Heart right ventricle (tissue), 16 donors: ENCODE data around the gene CASP10. TPM values are rescaled to one million over a fixed set of nuclear protein-coding genes. Genes with fewer than 3 reads are reported as not detected.

Source experiments
- ATAC-seq, 8 donors: fragments of 200-7000 bp; cut with Tn5 transposase; one replicate each; pipeline ENCODE4 v1.9.1; 2020; ENCODE audit warnings: mild to moderate bottlenecking in 8 of 8, moderate library complexity in 8 of 8, moderate number of reproducible peaks in 1 of 8
- DNase-seq, 2 donors: peaks; one replicate each; pipeline ENCODE4 v3.0.0-alpha.2; 2020
- H3K27ac ChIP-seq, 10 donors: fragments of 200-600 bp; sonication (generic) in 2 of 10; one replicate each; pipeline versions ENCODE4 v1.5.0 to v1.8.0; 2020 to 2022; ENCODE audit warnings: mild to moderate bottlenecking in 3 of 10
- H3K27me3 ChIP-seq, 7 donors: fragments of 200-600 bp; one replicate each; pipeline ENCODE4 v1.8.0; 2021 to 2022; ENCODE audit warnings: mild to moderate bottlenecking in 2 of 7
- H3K36me3 ChIP-seq, 9 donors: fragments of 200-600 bp; sonication (generic) in 1 of 9; one replicate each; pipeline versions ENCODE4 v1.5.0 to v1.8.0; 2020 to 2022; ENCODE audit warnings: mild to moderate bottlenecking in 2 of 9
- H3K4me1 ChIP-seq, 9 donors: fragments of 200-600 bp; sonication (generic) in 1 of 9; one replicate each; pipeline versions ENCODE4 v1.5.0 to v1.8.0; 2020 to 2022; ENCODE audit warnings: mild to moderate bottlenecking in 4 of 9
- H3K4me3 ChIP-seq, 10 donors: fragments of 200-600 bp; sonication (generic) in 2 of 10; one replicate each; pipeline versions ENCODE4 v1.5.0 to v1.8.0; 2020 to 2022; ENCODE audit warnings: mild to moderate bottlenecking in 7 of 10, moderate library complexity in 2 of 10
- H3K9me3 ChIP-seq, 11 donors: fragments of 200-600 bp in 10 of 11; sonication (generic) in 2 of 11; one replicate each; pipeline versions ENCODE4 v1.5.0 to v1.8.0; 2013 to 2022; ENCODE audit warnings: mild to moderate bottlenecking in 2 of 11, control low read depth in 1 of 11, moderate library complexity in 1 of 11
- WGBS, 2 donors: extraction: QIAGEN DNeasy Blood & Tissue Kit; methylation state at CpG; one replicate each; pipeline ENCODE4 v1.1.7; 2013; ENCODE audit warnings: inconsistent platforms in 1 of 2; 5-methylcytosine and 5-hydroxymethylcytosine counted together
- intact Hi-C, 10 donors: fragments of 100-400 bp; cut with DNase I; formaldehyde crosslinking; loops; one replicate each; pipeline versions ENCODE4 v1.11.1 to v1.14.2; 2022
- polyA plus RNA-seq, 2 donors: library from polyadenylated mRNA; stranded (reverse); fragments of 200-250 nt; gene quantifications; one replicate each; pipeline ENCODE4 v1.2.3, GENCODE V29; 2013
- total RNA-seq, 10 donors: library from RNA; stranded (reverse); fragmentation: NEBNext Ultra II Directional in 3 of 10; extraction: Animal tissue kit (Norgen Biotek cat#: 25700) in 3 of 10; gene quantifications; one replicate each; pipeline versions ENCODE4 v1.2.1 to v1.2.4, GENCODE V29; 2021 to 2023
- TF ChIP-seq, protein P1 (sequence below), 9 donors: fragments of 200-600 bp; sonication (generic) in 2 of 9; IDR thresholded peaks; one replicate each; pipeline versions ENCODE4 v1.5.0 to v1.8.0; 2021 to 2022; ENCODE audit warnings: antibody characterized with exemption in 9 of 9, mild to moderate bottlenecking in 5 of 9, moderate library complexity in 1 of 9
- donor health status: Arrhythmogenic right ventricular cardiomyopathy.
- donor health status: ischemic (EF 13 %, LVEDD 7.1; RV severe dilation, severe dysfunction).
- donor health status: healthy with polysubstance abuse.
- donor health status: DM: no; HTN: yes; CAD: no.
- donor health status: DM: no; HTN: no; CAD: no.
- donor health status: ischemic (EF 25% LVEDD 6.9; RV normal size, moderate dysfunction).
- donor health status: ischemic (EF 25% LVEDD 5.7; RV mildly dilated, moderate dysfunction).
- donor health status: healthy.
- donor health status: DM: yes; HTN: yes; CAD: no.
- donor health status: Ischemic cardiomyopathy.
- donor health status: ischemic (EF 35%, LVEDD 5.7; RV mildly dilated, moderate dysfunction).
- donor health status: nonischemic (EF 11% LVEDD 7.7; RV severe dilation, severe dysfunction).
- donor health status: DM: yes; HTN: yes; CAD: no.
- donor health status: PGD.
- donor health status: ischemic (EF 29% LVEDD 5.4; RV normal size, mild dysfunction).
- donor health status: nonischemic (EF 23%, LVEDD 6.1; RV moderate dilation, normal function).

Gene CASP10
- total and polyA plus RNA-seq, 12 donors, result 2.0 to 13.2 (median 5.6) TPM

DNA sequence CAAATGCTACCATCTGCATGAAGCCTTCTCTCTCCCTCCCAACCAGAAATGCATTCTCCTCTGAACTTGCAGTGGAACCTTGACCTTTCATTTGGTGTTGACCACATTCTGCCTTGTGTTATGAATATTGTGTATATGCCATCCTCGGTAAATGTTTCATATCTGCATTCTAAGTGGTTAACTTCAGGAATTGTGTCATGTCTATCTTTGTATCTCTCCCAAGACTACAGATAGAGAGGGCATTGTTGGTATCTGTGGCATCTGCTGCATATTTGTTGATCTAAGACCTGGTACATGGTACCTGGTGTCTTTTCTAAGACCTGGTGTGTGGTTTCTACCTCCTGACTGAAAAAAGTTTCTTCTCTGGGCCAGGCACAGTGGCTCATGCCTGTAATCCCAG, 34.0 kb downstream of the CASP10 start:
- Histone ChIP-seq H3K36me3 (peaks cover 0 to 44% (median 10%) of the 10 kb centered on the region in 9 donors), H3K4me3 (no peak overlapping the region), H3K27me3 (no peaks in the 10 kb centered on the region), H3K27ac (no peak overlapping the region), H3K9me3 (no peaks in the 10 kb centered on the region), H3K4me1 (peaks cover 2 to 36% (median 31%) of the 10 kb centered on the region in 9 donors)
- DNase-seq (no peak), ATAC-seq (no peak)
- intact Hi-C loops, result no loop called here
- TF ChIP-seq, protein P1, sequence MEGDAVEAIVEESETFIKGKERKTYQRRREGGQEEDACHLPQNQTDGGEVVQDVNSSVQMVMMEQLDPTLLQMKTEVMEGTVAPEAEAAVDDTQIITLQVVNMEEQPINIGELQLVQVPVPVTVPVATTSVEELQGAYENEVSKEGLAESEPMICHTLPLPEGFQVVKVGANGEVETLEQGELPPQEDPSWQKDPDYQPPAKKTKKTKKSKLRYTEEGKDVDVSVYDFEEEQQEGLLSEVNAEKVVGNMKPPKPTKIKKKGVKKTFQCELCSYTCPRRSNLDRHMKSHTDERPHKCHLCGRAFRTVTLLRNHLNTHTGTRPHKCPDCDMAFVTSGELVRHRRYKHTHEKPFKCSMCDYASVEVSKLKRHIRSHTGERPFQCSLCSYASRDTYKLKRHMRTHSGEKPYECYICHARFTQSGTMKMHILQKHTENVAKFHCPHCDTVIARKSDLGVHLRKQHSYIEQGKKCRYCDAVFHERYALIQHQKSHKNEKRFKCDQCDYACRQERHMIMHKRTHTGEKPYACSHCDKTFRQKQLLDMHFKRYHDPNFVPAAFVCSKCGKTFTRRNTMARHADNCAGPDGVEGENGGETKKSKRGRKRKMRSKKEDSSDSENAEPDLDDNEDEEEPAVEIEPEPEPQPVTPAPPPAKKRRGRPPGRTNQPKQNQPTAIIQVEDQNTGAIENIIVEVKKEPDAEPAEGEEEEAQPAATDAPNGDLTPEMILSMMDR (IDR thresholded peaks at IDR 0.05), result no peak
- WGBS, 2 donors, result 77 to 78% methylated on average over 1 of the region's 1 CpG

DNA sequence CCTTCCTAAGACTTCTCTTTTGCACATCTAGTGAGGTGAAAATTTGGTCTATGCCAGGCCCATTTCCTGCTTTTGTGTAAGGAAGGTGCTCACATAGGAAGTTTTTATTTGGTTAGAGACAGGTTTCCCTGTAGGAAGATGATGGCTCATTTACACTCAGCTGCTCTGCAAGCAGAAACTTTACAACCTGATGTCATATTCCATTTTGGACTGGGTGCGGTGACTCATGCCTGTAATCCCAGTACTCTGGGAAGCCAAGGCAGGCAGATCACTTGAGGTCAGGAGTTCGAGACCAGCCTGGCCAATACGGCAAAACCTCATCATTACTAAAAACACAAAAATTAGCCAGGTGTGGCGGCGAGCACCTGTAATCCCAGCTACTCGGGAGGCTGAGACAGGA, 35.8 kb downstream of the CASP10 start:
- H3K27ac ChIP-seq, result peak overlapping the region in 8 of 10 donors; percentile 30 to 78 (median 44)
- WGBS, 2 donors, result 87 to 91% methylated on average over 6 of the region's 6 CpGs
- H3K36me3 ChIP-seq, result peaks cover 0 to 44% (median 10%) of the 10 kb centered on the region in 9 donors
- H3K27me3 ChIP-seq, result no peaks in the 10 kb centered on the region
- ATAC-seq (peak in 6 of 8 donors; percentile 27 to 77 (median 54)), DNase-seq (no peak)
- no peak overlapping the region for H3K4me3 ChIP-seq
- peaks cover 2 to 46% (median 35%) of the 10 kb centered on the region in 9 donors for H3K4me1 ChIP-seq
- TF ChIP-seq, protein P1 (IDR thresholded peaks at IDR 0.05), result no peak
- intact Hi-C loops, result no loop called here
- no peaks in the 10 kb centered on the region for H3K9me3 ChIP-seq

DNA sequence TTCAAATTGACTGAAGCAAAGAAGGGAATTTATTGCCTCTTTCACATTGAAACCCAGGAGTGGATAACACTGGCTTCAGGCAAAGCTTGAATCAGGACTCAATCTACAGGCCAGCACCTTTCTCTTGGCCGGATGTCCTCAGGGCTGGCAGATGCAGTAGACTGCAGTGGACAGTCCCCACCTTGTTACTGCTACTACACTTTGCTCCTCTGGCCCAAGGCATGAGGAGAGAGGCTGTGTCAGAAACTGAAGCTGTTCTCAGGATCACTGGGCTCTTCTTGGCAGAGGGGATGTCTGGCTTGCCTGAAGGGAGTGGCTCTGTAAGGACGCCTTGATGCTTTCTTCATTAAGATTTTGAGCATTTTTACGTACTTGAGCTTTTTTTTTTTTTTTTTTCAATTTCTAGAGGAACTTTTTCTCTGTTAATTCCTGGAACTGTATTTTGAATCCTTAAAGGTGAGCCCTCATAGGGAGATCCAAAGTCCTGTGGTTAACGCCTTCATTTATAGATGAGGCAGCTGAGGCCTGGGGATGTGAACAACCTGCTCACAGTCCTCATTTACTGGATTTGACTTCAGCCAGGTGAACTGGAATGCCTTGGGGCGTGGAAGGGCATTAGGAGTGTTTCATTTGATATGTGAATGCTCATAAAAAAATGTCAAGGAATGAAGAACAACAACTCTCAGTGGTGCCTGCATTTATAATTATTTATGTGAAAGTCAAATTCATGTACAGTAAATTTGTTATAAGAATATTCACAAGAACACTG, 36.6 kb downstream of the CASP10 start:
- H3K9me3 ChIP-seq, result no peaks in the 10 kb centered on the region
- H3K27ac ChIP-seq, result peak overlapping the region in 9 of 10 donors; percentile 31 to 78 (median 42)
- TF ChIP-seq, protein P1 (IDR thresholded peaks at IDR 0.05), result no peak
- 77% methylated on average over 5 of the region's 5 CpGs for WGBS, 2 donors
- H3K4me1 ChIP-seq, result peaks cover 2 to 46% (median 35%) of the 10 kb centered on the region in 9 donors
- peaks cover 0 to 44% (median 10%) of the 10 kb centered on the region in 9 donors for H3K36me3 ChIP-seq
- ATAC-seq (peak in 6 of 8 donors; percentile 18 to 41 (median 34)), DNase-seq (no peak)
- intact Hi-C loops, result loop anchor here in 1 of 10 donors (5.0 kb wide), 1 partner anchor 32 kb away; no protein-coding TSS in a partner anchor
- H3K4me3 ChIP-seq, result no peak overlapping the region
- no peaks in the 10 kb centered on the region for H3K27me3 ChIP-seq

DNA sequence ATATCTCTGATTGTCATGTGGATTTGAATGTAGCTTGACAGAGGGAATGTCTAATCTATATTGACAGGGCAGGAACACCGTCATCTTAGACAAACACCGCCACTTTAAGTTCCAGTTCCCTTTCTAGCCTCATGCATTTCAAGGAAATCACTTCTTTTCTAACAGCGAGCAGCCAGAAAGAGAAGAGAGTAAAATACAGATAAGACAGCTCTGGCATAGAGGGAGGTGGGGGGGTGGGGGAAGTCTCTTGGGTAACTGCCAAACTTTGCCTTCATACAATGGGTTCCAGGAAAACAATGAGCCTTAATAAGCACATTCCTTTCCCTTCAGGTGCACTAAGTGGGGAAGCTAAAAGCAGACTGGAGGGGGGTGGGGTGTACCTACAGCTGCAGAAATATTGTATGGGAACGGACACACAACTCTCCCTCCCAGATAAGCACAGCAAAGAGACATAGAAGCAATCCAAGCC, 37.2 kb downstream of the CASP10 start:
- H3K36me3 ChIP-seq, result peaks cover 0 to 43% (median 10%) of the 10 kb centered on the region in 9 donors
- no peaks in the 10 kb centered on the region for H3K27me3 ChIP-seq
- WGBS, 2 donors, result 13 to 20% methylated on average over 4 of the region's 4 CpGs
- intact Hi-C loops, result loop anchor here in 1 of 10 donors (5.0 kb wide), 1 partner anchor 33 kb away; no protein-coding TSS in a partner anchor
- peak overlapping the region in 9 of 10 donors; percentile 31 to 78 (median 42) for H3K27ac ChIP-seq
- TF ChIP-seq, protein P1 (IDR thresholded peaks at IDR 0.05), result no peak
- H3K4me1 ChIP-seq, result peaks cover 2 to 46% (median 35%) of the 10 kb centered on the region in 9 donors
- H3K9me3 ChIP-seq, result no peaks in the 10 kb centered on the region
- ATAC-seq (peak; percentile 51 to 88 (median 76)), DNase-seq (peak in 1 of 2 donors; percentile 65)
- H3K4me3 ChIP-seq, result no peak overlapping the region
